A549 (cell line): Measurements from ENCODE around the gene CERK. TPM values are rescaled to one million over a fixed set of nuclear protein-coding genes. Genes with fewer than 3 reads are reported as not detected.

Experiments used
- ATAC-seq, 2 experiments: fragments of 200-7000 bp in 1 of 2; fragments of >200 bp in 1 of 2; cut with Nextera tagmentation in 1 of 2; cut with Tn5 transposase in 1 of 2; 3 replicates each; pipeline versions ENCODE4 v1.8.0 to v1.9.1; 2018 to 2020; ENCODE audit warnings: mild to moderate bottlenecking in 1 of 2, moderate library complexity in 1 of 2
- CTCF ChIA-PET: fragments of 300-600 bp; sonication (Branson Sonifier 250); formaldehyde crosslinking; extraction: SDS; loops from one replicate; lab custom pipeline; 2021; ENCODE audit warnings: antibody characterized with exemption, inconsistent platforms; lab: Yijun Ruan, JAX
- POLR2A ChIA-PET: fragments of 350-600 bp; formaldehyde crosslinking; extraction: SDS; loops from one replicate; lab custom pipeline; 2021; ENCODE audit warnings: antibody characterized with exemption, inconsistent platforms; lab: Yijun Ruan, JAX
- DNase-seq, 2 experiments: peaks; one replicate each; pipeline versions ENCODE4 v3.0.0 to v3.0.0-alpha.2; 2011 to 2016; ENCODE audit warnings: low read depth in 1 of 2, low spot score in 1 of 2
- FAIRE-seq: peaks from 2 replicates; lab custom pipeline; 2011; peaks lifted over from hg19 to GRCh38; lab: Jason Lieb, UNC
- H3K27ac ChIP-seq, 2 experiments: fragments of >200 bp; sonication (Bioruptor Twin); formaldehyde crosslinking; 3 replicates each; pipeline ENCODE4 v1.5.1; 2016 to 2017
- H3K4me1 ChIP-seq: fragments of >200 bp; sonication (Bioruptor Twin); formaldehyde crosslinking; 3 replicates; pipeline ENCODE4 v1.6.1; 2016
- H3K4me2 ChIP-seq: fragments of >200 bp; sonication (Bioruptor Twin); formaldehyde crosslinking; 3 replicates; pipeline ENCODE4 v1.6.1; 2016
- H3K4me3 ChIP-seq: fragments of >200 bp; sonication (Bioruptor Twin); formaldehyde crosslinking; 3 replicates; pipeline ENCODE4 v1.5.1; 2016
- H3K9me3 ChIP-seq: fragments of >200 bp; sonication (Bioruptor Twin); formaldehyde crosslinking; 3 replicates; pipeline ENCODE4 v1.6.1; 2016
- ATOH8 ChIP-seq: fragments of 250-450 bp; sonication (Bioruptor Pico); IDR thresholded peaks from 2 replicates; pipeline ENCODE4 v1.5.0; 2020; ENCODE audit warnings: low read depth, mild to moderate bottlenecking, moderate library complexity
- BCL3 ChIP-seq: fragments of >200 bp; sonication (Bioruptor Twin); formaldehyde crosslinking; IDR thresholded peaks from 3 replicates; pipeline ENCODE4 v1.6.1; 2016
- BHLHE40 ChIP-seq: IDR thresholded peaks from 2 replicates; pipeline ENCODE4 v1.6.1; 2012; ENCODE audit warnings: low read depth, low read length, inconsistent platforms
- CBX8 ChIP-seq: fragments of 200-600 bp; sonication (generic); IDR thresholded peaks from 2 replicates; pipeline ENCODE4 v1.6.1; 2016
- CHD4 ChIP-seq: fragments of 200-600 bp; sonication (generic); IDR thresholded peaks from 2 replicates; pipeline ENCODE4 v1.6.1; 2016; ENCODE audit warnings: antibody characterized with exemption, mild to moderate bottlenecking, borderline replicate concordance
- EHF ChIP-seq: fragments of 250-450 bp; sonication (Bioruptor Pico); IDR thresholded peaks from 2 replicates; pipeline ENCODE4 v1.5.0; 2020; ENCODE audit warnings: mild to moderate bottlenecking
- FOSB ChIP-seq: fragments of 250-450 bp; sonication (Bioruptor Pico); IDR thresholded peaks from 2 replicates; pipeline ENCODE4 v1.5.0; 2020; ENCODE audit warnings: mild to moderate bottlenecking, moderate library complexity
- FOSL2 ChIP-seq, 2 experiments: fragments of 450-650 bp in 1 of 2; fragments of >200 bp in 1 of 2; sonication (Bioruptor Twin) in 1 of 2; formaldehyde crosslinking; IDR thresholded peaks; 2 replicates each; pipeline versions ENCODE4 v1.5.0 to v1.6.1; 2016 to 2020; ENCODE audit warnings: mild to moderate bottlenecking in 1 of 2, moderate library complexity in 1 of 2
- FOXS1 ChIP-seq: fragments of 250-450 bp; sonication (Bioruptor Pico); IDR thresholded peaks from 2 replicates; pipeline ENCODE4 v1.5.0; 2020; ENCODE audit warnings: mild to moderate bottlenecking, moderate library complexity
- GATA3 ChIP-seq: IDR thresholded peaks from 2 replicates; pipeline ENCODE4 v1.6.1; 2012; ENCODE audit warnings: borderline replicate concordance
- HDAC2 ChIP-seq: fragments of 200-600 bp; sonication (generic); IDR thresholded peaks from 2 replicates; pipeline ENCODE4 v1.6.1; 2016
- MAFK ChIP-seq: fragments of 450-650 bp; IDR thresholded peaks from 2 replicates; pipeline ENCODE4 v1.6.1; 2014; ENCODE audit not compliant: partially characterized antibody
- MAX ChIP-seq: IDR thresholded peaks from 2 replicates; pipeline ENCODE4 v1.6.1; 2012
- POLR2AphosphoS2 ChIP-seq: conservative IDR thresholded peaks from 2 replicates; pipeline ENCODE4 v1.6.1; 2012; ENCODE audit warnings: low read length, improper control_type of control experiment, inconsistent platforms
- RAD21 ChIP-seq, 2 experiments: fragments of >200 bp in 1 of 2; sonication (Bioruptor Twin) in 1 of 2; formaldehyde crosslinking in 1 of 2; IDR thresholded peaks in 1 of 2; conservative IDR thresholded peaks in 1 of 2; 2 replicates in 1 of 2; 3 replicates in 1 of 2; pipeline ENCODE4 v1.6.1; 2012 to 2018; ENCODE audit warnings: inconsistent platforms in 1 of 2
- RFX5 ChIP-seq: fragments of 450-650 bp; IDR thresholded peaks from 2 replicates; pipeline ENCODE4 v1.7.1; 2014; ENCODE audit warnings: antibody characterized with exemption, mild to moderate bottlenecking, moderate library complexity
- SREBF2 ChIP-seq: fragments of 450-650 bp; IDR thresholded peaks from 2 replicates; pipeline ENCODE4 v1.6.1; 2014; ENCODE audit warnings: mild to moderate bottlenecking, moderate library complexity
- USF2 ChIP-seq: fragments of 450-650 bp; IDR thresholded peaks from 2 replicates; pipeline ENCODE4 v1.6.1; 2014; ENCODE audit warnings: antibody characterized with exemption
- ZFP36 ChIP-seq: fragments of 450-650 bp; IDR thresholded peaks from 2 replicates; pipeline ENCODE4 v1.6.1; 2014; ENCODE audit warnings: borderline replicate concordance; ENCODE audit not compliant: partially characterized antibody
- WGBS: methylation state at CpG from one replicate; pipeline ENCODE4 v1.1.6; 2017; ENCODE audit errors: missing lambda C conversion rate; 5-methylcytosine and 5-hydroxymethylcytosine counted together
- polyA plus RNA-seq, 4 experiments: library from polyadenylated mRNA; depleted of rRNA in 3 of 4; stranded (reverse); fragments of >200 nt; fragmentation: RNase III in 1 of 4; extraction: RNeasy Plus Mini Kit Qiagen cat#74134 plus additional on column Dnase treatment in 1 of 4; gene quantifications; 2 replicates in 3 of 4; 3 replicates in 1 of 4; pipeline ENCODE4 v1.2.3, GENCODE V29; 2011 to 2017

The CERK gene
- polyA plus RNA-seq, 2 of the 4 experiments (the other 2 are of a cell fraction), result 13.1 to 15.6 TPM

GRCh38 chr22:46663001-46663400, 75.1 kb downstream of the CERK start (continued):
- no peak for TF ChIP-seq EHF (CRISPR knock-in tag)
- no peak for TF ChIP-seq CHD4

GRCh38 chr22:46662226-46662625, 75.8 kb downstream of the CERK start:
- CTCF ChIA-PET, result no interaction called here
- no peak overlapping the region for H3K4me3 ChIP-seq
- H3K4me1 ChIP-seq, result peaks cover 19% of the 10 kb centered on the region
- H3K27ac ChIP-seq, result peak overlapping the region; percentile 60 to 82; a peak in 4 of 6 replicates
- ATAC-seq, result no peak
- TF ChIP-seq CBX8 (no peak), FOSB (CRISPR knock-in tag) (no peak), ATOH8 (CRISPR knock-in tag) (no peak), MAFK (no peak), BHLHE40 (no peak), GATA3 (no peak), FOXS1 (CRISPR knock-in tag) (no peak), USF2 (no peak), RAD21 (conservative IDR thresholded peaks at IDR 0.05 in 1 of 2, IDR thresholded peaks at IDR 0.05 in 1 of 2) (no peak), BCL3 (no peak), MAX (no peak)
- TF ChIP-seq, all 56 proteins: peak for 0
- FAIRE-seq, result no peak
- no peak overlapping the region for H3K4me2 ChIP-seq
- POLR2A ChIA-PET, result no interaction called here
- no peaks in the 10 kb centered on the region for H3K9me3 ChIP-seq
- no peak for DNase-seq
- 91% methylated on average over 9 of the region's 15 CpGs for WGBS

GRCh38 chr22:46661221-46661851, 76.7 kb downstream of the CERK start:
- DNase-seq (peak; percentile 58 to 64), ATAC-seq (peak; percentile 66 to 69), FAIRE-seq (no peak)
- Histone ChIP-seq H3K27ac (peak overlapping the region; percentile 60 to 82; a peak in 5 of 6 replicates), H3K4me1 (peaks cover 19% of the 10 kb centered on the region), H3K4me3 (no peak overlapping the region), H3K4me2 (peak overlapping the region; percentile 66), H3K9me3 (no peaks in the 10 kb centered on the region)
- TF ChIP-seq FOSL2 (IDR thresholded peaks at IDR 0.05) (peak; percentile 25; the same call in 1 of the 2 replicates), FOSL2 (CRISPR knock-in tag; IDR thresholded peaks at IDR 0.05) (peak; percentile 95), HDAC2 (no peak), ZFP36 (no peak)
- CTCF ChIA-PET, result interaction anchor here (1.0 to 1.2 kb wide), 2 partner anchors 11 to 98 kb away, joined by 3 to 4 read pairs; no protein-coding TSS in a partner anchor
- POLR2A ChIA-PET, result no interaction called here
- WGBS, result 35% methylated on average over 15 of the region's 22 CpGs

- TF ChIP-seq SREBF2 (no peak), POLR2AphosphoS2 (no peak), RFX5 (no peak)
These were observed 77.3 kb downstream of the CERK start for GRCh38 chr22:46660604-46661201.

More at GRCh38 chr22:46660604-46661201, 77.3 kb downstream of the CERK start:
- Histone ChIP-seq H3K27ac (peak overlapping the region in 1 of 2 experiments; percentile 82; a peak in 3 of 6 replicates), H3K4me2 (peak overlapping the region; percentile 66; the same call in 2 of the 3 replicates), H3K9me3 (no peaks in the 10 kb centered on the region), H3K4me3 (no peak overlapping the region), H3K4me1 (peaks cover 19% of the 10 kb centered on the region)
- ChIA-PET POLR2A (no interaction called here), CTCF (interaction anchor here (1.0 to 1.2 kb wide), 2 partner anchors 12 to 98 kb away, joined by 3 to 4 read pairs; no protein-coding TSS in a partner anchor)
- peak; percentile 30 to 47; a peak in 3 of 6 replicates for ATAC-seq
- 75% methylated on average over 11 of the region's 11 CpGs for WGBS
- no peak for DNase-seq
- no peak for FAIRE-seq
